Thyroid gland (tissue), 4 donors: ENCODE data around the gene MAGI2. TPM values are rescaled to one million over a fixed set of nuclear protein-coding genes. Genes with fewer than 3 reads are reported as not detected.

Source experiments
- DNase-seq, 2 donors: peaks; one replicate each; pipeline ENCODE4 v3.0.0-alpha.2; 2019
- H3K27ac ChIP-seq, 3 donors: fragments of 200-600 bp; sonication (generic); 1 replicate in 2 of 3; 2 replicates in 1 of 3; pipeline ENCODE4 v1.5.1; 2016 to 2019; ENCODE audit warnings: mild to moderate bottlenecking in 1 of 3, moderate library complexity in 1 of 3
- H3K27me3 ChIP-seq: fragments of 200-600 bp; sonication (generic); one replicate; pipeline ENCODE4 v1.5.1; 2019
- H3K36me3 ChIP-seq, 2 donors: fragments of 200-600 bp; sonication (generic); one replicate each; pipeline ENCODE4 v1.5.1; 2016 to 2019
- H3K4me1 ChIP-seq, 2 donors: fragments of 200-600 bp; sonication (generic); one replicate each; pipeline ENCODE4 v1.5.1; 2017 to 2019
- H3K4me3 ChIP-seq, 3 donors: fragments of 200-600 bp; sonication (generic); replicated peaks in 1 of 3; 1 replicate in 2 of 3; 2 replicates in 1 of 3; pipeline ENCODE4 v1.5.1; 2016; ENCODE audit warnings: mild to moderate bottlenecking in 1 of 3
- H3K9me3 ChIP-seq: fragments of 200-600 bp; sonication (generic); one replicate; pipeline ENCODE4 v1.5.1; 2017
- POLR2A ChIP-seq, 2 donors: fragments of 450-650 bp; IDR thresholded peaks; one replicate each; pipeline ENCODE4 v1.6.1; 2017; ENCODE audit warnings: antibody characterized with exemption in 2 of 2, mild to moderate bottlenecking in 2 of 2, moderate library complexity in 1 of 2
- WGBS, 2 donors: methylation state at CpG; one replicate each; pipeline ENCODE4 v1.1.5; 2017; 5-methylcytosine and 5-hydroxymethylcytosine counted together
- intact Hi-C: fragments of 100-400 bp; cut with DNase I; formaldehyde crosslinking; loops from one replicate; pipeline ENCODE4 v1.15.1; 2023
- total RNA-seq, 4 donors: library from RNA; depleted of rRNA; stranded (reverse); fragments of >200 nt; gene quantifications; one replicate each; pipeline ENCODE4 v1.2.3, GENCODE V29; 2016
- TF ChIP-seq, protein P1 (sequence below), 6 experiments: fragments of 200-600 bp in 3 of 6; fragments of 450-650 bp in 3 of 6; sonication (generic) in 3 of 6; IDR thresholded peaks; one replicate each; pipeline ENCODE4 v1.5.1; 2016 to 2019; ENCODE audit warnings: antibody characterized with exemption in 6 of 6, mild to moderate bottlenecking in 2 of 6, inconsistent platforms in 1 of 6, moderate library complexity in 1 of 6

MAGI2 gene
- total RNA-seq, 4 donors from 2014 or later = 20.7 to 31.1 (median 26.0) TPM

DNA sequence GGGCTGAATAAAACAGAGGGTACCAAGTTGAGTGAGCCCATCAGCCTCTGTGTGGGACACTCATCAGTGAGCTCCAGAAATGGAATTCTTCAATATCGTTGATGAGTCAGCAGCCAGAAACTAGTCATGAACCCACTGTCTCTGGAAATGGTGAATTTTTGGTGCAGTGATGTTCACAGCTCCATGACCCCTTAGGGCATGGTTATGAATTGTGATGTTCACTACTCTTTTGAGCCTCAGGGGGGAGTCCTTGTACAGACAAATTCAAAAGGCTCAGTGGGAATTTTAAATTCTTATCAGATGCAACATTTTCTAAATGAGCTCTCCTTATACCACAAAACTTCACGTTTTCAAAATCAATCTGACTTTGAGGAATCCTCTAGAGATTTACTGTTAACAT, 1319.2 kb downstream of the MAGI2 start:
- intact Hi-C loops = no loop called here
- Histone ChIP-seq H3K9me3 (no peaks in the 10 kb centered on the region), H3K4me3 (no peak overlapping the region), H3K36me3 (no peaks in the 10 kb centered on the region), H3K27ac (no peak overlapping the region), H3K4me1 (no peaks in the 10 kb centered on the region), H3K27me3 (no peaks in the 10 kb centered on the region)
- TF ChIP-seq POLR2A (IDR thresholded peaks at IDR 0.05) = no peak
- TF ChIP-seq, protein P1, sequence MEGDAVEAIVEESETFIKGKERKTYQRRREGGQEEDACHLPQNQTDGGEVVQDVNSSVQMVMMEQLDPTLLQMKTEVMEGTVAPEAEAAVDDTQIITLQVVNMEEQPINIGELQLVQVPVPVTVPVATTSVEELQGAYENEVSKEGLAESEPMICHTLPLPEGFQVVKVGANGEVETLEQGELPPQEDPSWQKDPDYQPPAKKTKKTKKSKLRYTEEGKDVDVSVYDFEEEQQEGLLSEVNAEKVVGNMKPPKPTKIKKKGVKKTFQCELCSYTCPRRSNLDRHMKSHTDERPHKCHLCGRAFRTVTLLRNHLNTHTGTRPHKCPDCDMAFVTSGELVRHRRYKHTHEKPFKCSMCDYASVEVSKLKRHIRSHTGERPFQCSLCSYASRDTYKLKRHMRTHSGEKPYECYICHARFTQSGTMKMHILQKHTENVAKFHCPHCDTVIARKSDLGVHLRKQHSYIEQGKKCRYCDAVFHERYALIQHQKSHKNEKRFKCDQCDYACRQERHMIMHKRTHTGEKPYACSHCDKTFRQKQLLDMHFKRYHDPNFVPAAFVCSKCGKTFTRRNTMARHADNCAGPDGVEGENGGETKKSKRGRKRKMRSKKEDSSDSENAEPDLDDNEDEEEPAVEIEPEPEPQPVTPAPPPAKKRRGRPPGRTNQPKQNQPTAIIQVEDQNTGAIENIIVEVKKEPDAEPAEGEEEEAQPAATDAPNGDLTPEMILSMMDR (IDR thresholded peaks at IDR 0.05) = peak in 5 of 6 experiments; percentile 22 to 55 (median 46)
- no peak for DNase-seq
- WGBS, 2 donors = 36 to 49% methylated on average over 2 of the region's 2 CpGs

DNA sequence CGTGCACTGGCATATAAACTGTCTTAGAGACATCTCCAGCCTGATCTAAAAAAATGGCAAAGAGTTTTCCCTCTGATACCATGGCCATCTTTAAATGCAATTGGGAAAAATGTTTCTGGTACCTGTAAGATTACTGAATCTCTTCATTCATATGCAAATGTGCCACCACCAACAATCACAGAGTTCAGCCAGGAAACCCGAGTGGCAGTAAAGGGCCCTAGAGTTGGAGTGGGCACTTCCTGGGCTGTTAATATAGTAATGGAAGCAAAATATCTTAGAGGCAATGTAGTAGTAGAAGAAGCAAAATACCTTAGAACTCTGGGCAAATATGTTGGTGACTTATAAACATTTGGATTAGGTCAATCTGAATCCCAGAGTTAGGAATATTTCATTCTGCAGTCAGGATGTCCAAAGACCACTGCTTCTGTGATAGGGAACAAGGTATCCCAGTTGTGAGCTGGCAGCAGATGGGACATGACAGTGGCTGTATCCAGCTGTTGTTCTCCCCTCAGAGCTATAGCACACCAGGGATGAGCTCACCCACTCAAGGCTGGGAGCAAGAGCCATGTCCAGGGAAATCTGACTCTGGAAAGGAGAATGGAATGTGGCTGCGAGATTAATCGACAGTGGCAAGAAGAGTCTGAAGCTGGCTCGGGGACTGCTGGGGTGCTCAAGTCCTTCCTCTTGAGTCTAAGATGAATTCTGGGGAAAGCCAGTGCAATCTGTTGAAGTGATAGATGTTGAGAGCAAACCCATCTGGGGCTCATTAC, 1322.8 kb downstream of the MAGI2 start:
- WGBS, 2 donors = 46 to 49% methylated on average over 5 of the region's 5 CpGs
- Histone ChIP-seq H3K9me3 (no peaks in the 10 kb centered on the region), H3K4me1 (no peaks in the 10 kb centered on the region), H3K27me3 (no peaks in the 10 kb centered on the region), H3K4me3 (no peak overlapping the region), H3K36me3 (no peaks in the 10 kb centered on the region), H3K27ac (no peak overlapping the region)
- DNase-seq = peak; percentile 13 to 27
- TF ChIP-seq, protein P1 (IDR thresholded peaks at IDR 0.05) = no peak
- no peak for TF ChIP-seq POLR2A (IDR thresholded peaks at IDR 0.05)
- intact Hi-C loops = no loop called here

DNA sequence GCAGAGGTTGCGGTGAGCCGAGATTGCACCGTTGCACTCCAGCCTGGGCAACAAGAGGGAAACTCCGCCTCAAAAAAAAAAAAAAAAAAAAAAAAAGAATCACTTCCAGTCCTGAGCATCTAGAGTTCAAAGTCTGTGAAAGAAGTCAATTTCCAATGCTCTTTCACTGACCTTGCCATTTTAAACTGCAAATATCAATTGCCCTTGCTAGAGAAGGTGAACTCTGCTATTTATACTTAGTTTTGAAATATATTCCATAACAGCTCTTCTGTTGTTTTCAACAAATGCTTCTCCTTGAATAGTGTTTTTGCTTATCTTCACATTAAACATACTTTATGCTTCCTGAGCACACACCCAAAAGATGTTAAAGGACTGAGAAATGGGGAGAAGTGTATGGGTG, 1323.6 kb downstream of the MAGI2 start:
- no peak overlapping the region for H3K27ac ChIP-seq
- no peak overlapping the region for H3K4me3 ChIP-seq
- intact Hi-C loops = no loop called here
- WGBS, 2 donors = 97 to 98% methylated on average over 4 of the region's 4 CpGs
- TF ChIP-seq POLR2A (IDR thresholded peaks at IDR 0.05) = no peak
- TF ChIP-seq, protein P1 (IDR thresholded peaks at IDR 0.05) = no peak
- no peaks in the 10 kb centered on the region for H3K27me3 ChIP-seq
- no peaks in the 10 kb centered on the region for H3K9me3 ChIP-seq
- no peaks in the 10 kb centered on the region for H3K36me3 ChIP-seq
- no peaks in the 10 kb centered on the region for H3K4me1 ChIP-seq
- no peak for DNase-seq

DNA sequence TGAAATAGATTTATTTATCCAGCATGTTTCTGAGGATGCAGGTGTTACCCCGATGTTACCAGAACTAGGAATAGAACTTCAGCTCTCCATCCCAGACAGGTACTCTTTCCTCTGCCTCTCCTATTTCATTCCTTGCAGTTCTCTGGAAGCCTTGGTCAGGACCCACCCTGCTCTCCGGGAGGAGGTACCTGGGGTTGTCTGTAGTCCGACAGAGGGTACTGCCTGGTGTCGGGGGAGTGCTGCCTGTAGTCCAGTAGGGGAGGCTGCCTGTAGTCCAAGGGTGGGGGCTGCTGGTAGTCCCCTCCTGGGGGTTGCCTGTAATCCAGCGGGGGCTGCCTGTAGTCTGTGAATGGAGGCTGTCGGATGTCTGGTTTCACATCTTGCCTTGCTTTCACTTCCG, 1326.5 kb downstream of the MAGI2 start:
- Histone ChIP-seq H3K4me3 (no peak overlapping the region), H3K27ac (no peak overlapping the region), H3K36me3 (no peaks in the 10 kb centered on the region), H3K9me3 (no peaks in the 10 kb centered on the region), H3K4me1 (no peaks in the 10 kb centered on the region), H3K27me3 (no peaks in the 10 kb centered on the region)
- intact Hi-C loops = no loop called here
- 74 to 79% methylated on average over 7 of the region's 7 CpGs for WGBS, 2 donors
- no peak for TF ChIP-seq POLR2A (IDR thresholded peaks at IDR 0.05)
- TF ChIP-seq, protein P1 (IDR thresholded peaks at IDR 0.05) = no peak
- DNase-seq = no peak

DNA sequence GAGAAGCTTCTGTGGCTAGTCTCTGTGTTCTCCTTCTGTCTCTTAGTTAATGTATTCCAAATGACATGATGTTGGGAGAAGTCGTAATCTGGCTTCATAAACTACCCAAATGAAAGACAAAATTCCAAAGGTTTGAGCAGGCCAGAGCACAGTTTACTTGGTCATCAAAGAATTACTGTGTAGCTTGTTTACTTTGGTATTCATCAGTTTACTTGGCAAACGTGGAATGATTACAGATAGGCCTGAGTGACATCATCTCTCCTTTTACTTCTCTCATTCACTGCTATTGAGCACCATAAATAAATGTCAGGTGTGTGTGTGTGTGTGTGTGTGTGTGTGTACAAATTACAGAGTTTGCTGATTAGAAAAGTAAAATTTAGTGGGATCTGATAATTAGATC, 1327.6 kb downstream of the MAGI2 start:
- DNase-seq = no peak
- WGBS, 2 donors = 60 to 65% methylated on average over 2 of the region's 2 CpGs
- TF ChIP-seq POLR2A (IDR thresholded peaks at IDR 0.05) = no peak
- TF ChIP-seq, protein P1 (IDR thresholded peaks at IDR 0.05) = no peak
- H3K4me3 ChIP-seq = no peak overlapping the region
- intact Hi-C loops = no loop called here
- no peaks in the 10 kb centered on the region for H3K9me3 ChIP-seq
- no peaks in the 10 kb centered on the region for H3K27me3 ChIP-seq
- no peaks in the 10 kb centered on the region for H3K4me1 ChIP-seq
- H3K27ac ChIP-seq = no peak overlapping the region
- no peaks in the 10 kb centered on the region for H3K36me3 ChIP-seq
